Small intestine (tissue), 7 donors: ENCODE measurements around the gene HARBI1. TPM values are rescaled to one million over a fixed set of nuclear protein-coding genes. Genes with fewer than 3 reads are reported as not detected.
"Not testable (repeated sequence)": the region's sequence is repeated elsewhere in the genome, so short reads cannot be mapped to it uniquely, and the experiment has no call there.

Experiments
- DNase-seq, 2 donors: peaks; one replicate each; pipeline versions ENCODE4 v3.0.0 to v3.0.0-alpha.2; 2013
- FAIRE-seq: peaks from 2 replicates; lab custom pipeline; 2012; peaks lifted over from hg19 to GRCh38; lab: Jason Lieb, UNC
- H3K27ac ChIP-seq, 3 donors: one replicate each; pipeline ENCODE4 v1.5.1; 2013; ENCODE audit warnings: low read length in 2 of 3, mild to moderate bottlenecking in 2 of 3, control low read depth in 1 of 3, inconsistent platforms in 1 of 3, low read depth in 1 of 3, moderate library complexity in 1 of 3
- H3K27me3 ChIP-seq, 3 donors: one replicate each; pipeline ENCODE4 v1.6.1; 2013; ENCODE audit warnings: low read length in 3 of 3, inconsistent platforms in 1 of 3; ENCODE audit not compliant: control insufficient read depth in 3 of 3, insufficient read depth in 3 of 3
- H3K36me3 ChIP-seq, 3 donors: one replicate each; pipeline ENCODE4 v1.6.1; 2013; ENCODE audit warnings: low read length in 3 of 3, inconsistent platforms in 1 of 3, low read depth in 1 of 3, mild to moderate bottlenecking in 1 of 3, moderate library complexity in 1 of 3; ENCODE audit not compliant: control insufficient read depth in 3 of 3, insufficient read depth in 2 of 3
- H3K4me1 ChIP-seq, 3 donors: one replicate each; pipeline ENCODE4 v1.6.1; 2013; ENCODE audit warnings: low read length in 2 of 3, inconsistent platforms in 1 of 3, low read depth in 1 of 3, mild to moderate bottlenecking in 1 of 3, moderate library complexity in 1 of 3; ENCODE audit not compliant: control insufficient read depth in 3 of 3, insufficient read depth in 2 of 3
- H3K4me3 ChIP-seq, 3 donors: one replicate each; pipeline ENCODE4 v1.5.1; 2013; ENCODE audit warnings: low read length in 3 of 3, control low read depth in 1 of 3, inconsistent platforms in 1 of 3, low read depth in 1 of 3, mild to moderate bottlenecking in 1 of 3, moderate library complexity in 1 of 3
- H3K9me3 ChIP-seq, 2 donors: one replicate each; pipeline ENCODE4 v1.6.1; 2013; ENCODE audit warnings: low read depth in 1 of 2, low read length in 1 of 2; ENCODE audit not compliant: control insufficient read depth in 2 of 2, insufficient read depth in 1 of 2
- WGBS, 3 donors: extraction: QIAGEN DNeasy Blood & Tissue Kit; methylation state at CpG; one replicate each; pipeline ENCODE4 v1.1.7; 2013; 5-methylcytosine and 5-hydroxymethylcytosine counted together
- polyA plus RNA-seq, 4 donors: library from polyadenylated mRNA; stranded (reverse) in 3 of 4; unstranded in 1 of 4; fragments of 200-250 nt in 3 of 4; fragments of 120-200 nt in 1 of 4; gene quantifications; one replicate each; pipeline versions ENCODE4 v1.2.1 to v1.2.3, GENCODE V29; 2013
- donor health status: healthy with polysubstance abuse.
- donor health status: control.
- donor health status: control.
- donor health status: Bipolar disorder and iron deficiency.
- donor health status: healthy.

Gene HARBI1
- polyA plus RNA-seq, 4 donors, result 3.0 to 4.8 (median 3.3) TPM

DNA sequence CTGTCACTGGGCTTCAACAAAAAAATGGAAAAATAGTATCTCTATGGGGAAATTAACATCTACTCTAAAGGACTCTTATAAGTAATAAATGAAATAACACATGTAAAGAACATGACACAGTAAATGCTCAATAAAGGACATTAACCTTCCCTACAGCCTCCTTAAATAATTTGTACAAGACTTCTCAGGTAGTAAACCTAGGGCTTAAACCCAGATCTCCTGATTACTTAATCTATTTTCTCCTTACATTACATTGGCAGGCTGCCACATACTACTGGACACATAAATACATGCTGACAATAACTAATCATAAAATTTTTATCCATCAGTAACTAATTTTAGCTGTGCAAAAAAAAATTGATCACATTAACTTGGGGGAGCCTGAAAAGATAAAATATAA is 28.1 kb downstream of the HARBI1 start:
- Histone ChIP-seq H3K9me3 (no peaks in the 10 kb centered on the region), H3K4me3 (no peak overlapping the region), H3K27ac (no peak overlapping the region), H3K36me3 (peaks cover 0 to 8% (median 0%) of the 10 kb centered on the region in 3 donors), H3K27me3 (no peaks in the 10 kb centered on the region), H3K4me1 (peaks cover 0 to 2% (median 0%) of the 10 kb centered on the region in 3 donors)
- FAIRE-seq (no peak), DNase-seq (no peak)

DNA sequence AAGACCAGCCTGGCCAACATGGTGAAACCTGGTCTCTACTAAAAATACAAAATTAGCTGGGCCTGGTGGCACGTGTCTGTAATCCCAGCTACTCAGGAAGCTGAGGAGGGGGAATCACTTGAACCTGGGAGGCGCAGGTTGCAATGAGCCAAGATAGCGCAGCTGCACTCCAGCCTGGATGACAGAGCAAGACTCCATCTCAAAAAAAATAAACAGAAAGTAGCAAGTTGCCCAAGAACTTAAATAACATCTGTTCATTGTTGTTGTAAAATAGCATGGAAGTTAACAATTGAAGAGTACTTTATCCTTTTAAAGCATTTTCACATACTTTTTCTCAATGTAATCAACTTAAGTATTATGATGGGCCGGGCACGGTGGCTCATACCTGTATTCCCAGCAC is 28.9 kb downstream of the HARBI1 start:
- Histone ChIP-seq H3K4me1 (peaks cover 0 to 2% (median 0%) of the 10 kb centered on the region in 3 donors), H3K27me3 (no peaks in the 10 kb centered on the region), H3K9me3 (no peaks in the 10 kb centered on the region), H3K4me3 (no peak overlapping the region), H3K27ac (no peak overlapping the region), H3K36me3 (peaks cover 0 to 8% (median 0%) of the 10 kb centered on the region in 3 donors)
- 78 to 93% (median 88%) methylated on average over 5 of the region's 5 CpGs for WGBS, 3 donors
- FAIRE-seq (no peak), DNase-seq (no peak)

DNA sequence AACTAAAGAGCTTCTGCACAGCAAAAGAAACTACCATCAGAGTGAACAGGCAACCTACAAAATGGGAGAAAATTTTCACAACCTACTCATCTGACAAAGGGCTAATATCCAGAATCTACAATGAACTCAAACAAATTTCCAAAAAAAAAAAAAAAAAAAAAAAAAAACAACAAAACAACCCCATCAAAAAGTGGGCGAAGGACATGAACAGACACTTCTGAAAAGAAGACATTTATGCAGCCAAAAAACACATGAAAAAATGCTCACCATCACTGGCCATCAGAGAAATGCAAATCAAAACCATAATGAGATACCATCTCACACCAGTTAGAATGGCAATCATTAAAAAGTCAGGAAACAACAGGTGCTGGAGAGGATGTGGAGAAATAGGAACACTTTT is 33.5 kb downstream of the HARBI1 start:
- H3K27me3 ChIP-seq, H3K4me3 ChIP-seq, DNase-seq, H3K9me3 ChIP-seq, FAIRE-seq, H3K4me1 ChIP-seq, H3K27ac ChIP-seq: not testable (repeated sequence)
- peaks cover 0 to 11% (median 0%) of the 10 kb centered on the region in 3 donors for H3K36me3 ChIP-seq
- WGBS, 3 donors, result 91 to 100% (median 100%) methylated on average over 1 of the region's 1 CpG

DNA sequence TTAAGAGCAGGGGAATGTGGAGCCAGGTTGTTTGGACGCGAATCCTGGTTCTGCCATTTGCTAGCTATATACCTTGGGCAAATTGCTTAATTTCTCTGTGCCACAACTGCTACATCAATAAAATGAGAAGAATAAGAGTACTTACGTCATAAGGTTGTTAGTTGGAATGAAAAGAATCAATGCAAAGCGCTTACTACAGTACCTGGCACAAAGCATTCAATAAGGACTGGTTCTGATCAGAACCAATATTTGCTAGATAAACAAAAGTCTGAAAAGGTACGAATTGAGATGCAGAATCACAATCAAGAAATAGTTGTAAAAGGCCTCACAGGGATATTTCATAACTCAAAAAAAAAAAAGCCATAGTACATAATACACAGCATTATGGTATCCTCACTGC is 34.4 kb downstream of the HARBI1 start:
- peaks cover 0 to 4% (median 0%) of the 10 kb centered on the region in 3 donors for H3K4me1 ChIP-seq
- DNase-seq (no peak), FAIRE-seq (no peak)
- H3K27ac ChIP-seq, result no peak overlapping the region
- no peaks in the 10 kb centered on the region for H3K9me3 ChIP-seq
- H3K27me3 ChIP-seq, result no peaks in the 10 kb centered on the region
- H3K4me3 ChIP-seq, result no peak overlapping the region
- H3K36me3 ChIP-seq, result peaks cover 0 to 11% (median 0%) of the 10 kb centered on the region in 3 donors
- WGBS, 3 donors, result 88 to 96% (median 94%) methylated on average over 5 of the region's 5 CpGs

DNA sequence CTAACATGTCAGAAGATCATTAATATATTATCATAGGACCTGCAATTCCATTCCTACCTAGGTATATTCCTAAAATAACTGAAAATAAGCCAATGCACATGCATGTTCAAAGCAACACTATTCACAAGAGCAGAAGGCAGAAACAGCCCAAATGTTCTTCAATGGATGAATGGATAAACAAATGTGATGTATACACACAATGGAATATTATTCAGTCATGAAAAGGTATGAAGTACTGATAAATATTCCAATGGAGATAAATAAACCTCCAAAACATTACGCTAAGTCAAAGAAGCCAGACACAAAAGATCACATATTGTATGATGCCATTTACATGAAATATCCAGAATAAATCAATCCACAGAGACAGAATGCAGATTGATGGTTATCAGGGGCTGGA is 40.0 kb downstream of the HARBI1 start:
- H3K27ac ChIP-seq, result no peak overlapping the region
- FAIRE-seq (no peak), DNase-seq (no peak)
- H3K9me3 ChIP-seq, result no peaks in the 10 kb centered on the region
- no peak overlapping the region for H3K4me3 ChIP-seq
- peaks cover 0 to 4% (median 0%) of the 10 kb centered on the region in 3 donors for H3K4me1 ChIP-seq
- peaks cover 0 to 8% (median 0%) of the 10 kb centered on the region in 3 donors for H3K36me3 ChIP-seq
- H3K27me3 ChIP-seq, result no peaks in the 10 kb centered on the region
- WGBS, 3 donors, result 94 to 100% (median 97%) methylated on average over 1 of the region's 1 CpG

DNA sequence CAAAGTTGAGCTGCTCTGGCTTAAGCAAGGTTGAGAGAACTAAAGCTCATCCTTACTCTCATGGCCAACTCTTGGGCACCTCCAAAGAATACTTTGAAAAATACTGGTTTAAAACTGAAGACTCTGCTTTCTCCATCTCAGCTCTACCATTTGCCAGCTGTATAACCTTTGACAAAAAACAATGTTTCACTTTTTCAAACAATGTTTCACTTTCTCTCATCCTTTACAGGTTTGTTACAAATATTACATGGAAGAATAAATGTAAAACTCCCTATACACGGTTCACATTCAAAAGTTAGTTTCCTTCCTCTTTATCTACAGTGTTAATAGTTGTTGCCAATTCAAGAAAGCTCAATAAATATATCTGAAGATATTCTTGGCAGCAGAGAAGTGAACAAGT is 42.4 kb downstream of the HARBI1 start:
- Histone ChIP-seq H3K9me3 (no peaks in the 10 kb centered on the region), H3K27ac (no peak overlapping the region), H3K36me3 (peaks cover 0 to 5% (median 0%) of the 10 kb centered on the region in 3 donors), H3K4me3 (no peak overlapping the region), H3K4me1 (peaks cover 0 to 4% (median 0%) of the 10 kb centered on the region in 3 donors), H3K27me3 (no peaks in the 10 kb centered on the region)
- WGBS, 3 donors, result 7 to 11% (median 10%) methylated on average over 1 of the region's 1 CpG
- FAIRE-seq (no peak), DNase-seq (no peak)

DNA sequence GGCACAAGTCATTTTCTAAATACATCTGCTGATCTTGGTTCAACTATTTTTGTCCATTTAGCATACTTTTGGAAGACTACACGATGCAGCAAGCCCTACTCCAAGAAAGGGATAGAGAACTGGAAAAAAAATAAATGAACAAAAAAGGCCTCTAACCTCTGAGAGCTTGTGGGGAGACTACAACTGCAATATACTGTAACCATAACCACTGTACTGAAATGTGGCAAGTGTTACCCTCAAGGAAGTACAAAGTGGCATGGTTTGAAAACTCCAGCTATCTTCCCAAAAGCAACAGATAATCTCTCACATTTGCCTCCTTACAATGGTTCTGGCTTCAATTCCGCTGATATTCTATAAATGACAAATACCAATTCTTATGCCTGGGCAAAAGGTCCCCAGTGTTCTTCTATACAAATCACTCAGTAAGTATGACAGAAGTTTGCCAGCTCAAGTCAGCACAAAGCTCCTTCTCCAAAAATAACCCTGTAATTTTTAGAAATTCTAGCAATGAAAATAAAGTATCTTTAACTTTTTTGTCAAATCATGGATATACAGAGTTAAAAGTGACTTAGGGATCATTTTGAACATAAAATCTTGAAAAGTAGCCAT is 46.1 kb downstream of the HARBI1 start:
- H3K4me1 ChIP-seq, result no peaks in the 10 kb centered on the region
- no peak for FAIRE-seq
- peaks cover 0 to 5% of the 10 kb centered on the region in 2 donors for H3K9me3 ChIP-seq
- no peak overlapping the region for H3K4me3 ChIP-seq
- H3K27ac ChIP-seq, result no peak overlapping the region
- DNase-seq, result no peak
- peaks cover 0 to 11% (median 0%) of the 10 kb centered on the region in 3 donors for H3K36me3 ChIP-seq
- H3K27me3 ChIP-seq, result no peaks in the 10 kb centered on the region
- 64 to 78% (median 65%) methylated on average over 2 of the region's 2 CpGs for WGBS, 3 donors

DNA sequence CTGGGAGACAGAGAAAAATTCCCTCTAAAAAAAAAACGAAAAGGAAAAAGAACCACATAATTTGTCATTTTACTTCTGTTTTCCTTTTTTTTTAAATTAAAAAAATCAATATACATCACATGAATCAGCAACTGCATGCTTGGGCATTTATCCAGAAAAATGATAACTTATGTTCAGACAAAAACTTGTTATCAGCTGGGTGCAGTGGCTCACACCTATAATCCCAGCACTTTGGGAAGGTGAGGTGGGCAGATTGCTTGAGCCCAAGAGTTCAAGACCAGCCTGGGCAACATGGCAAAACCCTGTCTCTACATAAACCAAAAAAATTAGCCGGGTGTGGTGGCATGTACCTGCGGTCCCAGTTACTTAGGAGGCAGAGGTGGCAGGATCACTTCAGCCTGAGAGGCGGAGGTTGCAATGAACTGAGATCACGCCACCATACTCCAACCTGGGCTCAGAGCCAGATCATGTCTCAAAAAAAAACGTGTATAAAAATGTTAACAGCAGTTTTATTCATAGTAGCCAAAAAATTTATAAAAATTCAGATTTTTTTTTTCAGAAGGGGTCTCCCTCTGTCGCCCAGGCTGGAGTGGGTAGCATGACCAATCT is 51.7 kb downstream of the HARBI1 start:
- H3K9me3 ChIP-seq, result peaks cover 0 to 5% of the 10 kb centered on the region in 2 donors
- peaks cover 0 to 4% (median 3%) of the 10 kb centered on the region in 3 donors for H3K4me1 ChIP-seq
- H3K36me3 ChIP-seq, result peaks cover 0 to 6% (median 0%) of the 10 kb centered on the region in 3 donors
- no peak overlapping the region for H3K27ac ChIP-seq
- H3K4me3 ChIP-seq, result no peak overlapping the region
- 63 to 72% (median 68%) methylated on average over 7 of the region's 7 CpGs for WGBS, 3 donors
- no peaks in the 10 kb centered on the region for H3K27me3 ChIP-seq
- DNase-seq, result no peak
- FAIRE-seq, result no peak
